H1 (cell line): ENCODE results near the gene RIPPLY3. TPM values are rescaled to one million over a fixed set of nuclear protein-coding genes. Genes with fewer than 3 reads are reported as not detected.

Source experiments
- CTCF ChIA-PET: fragments of 300-600 bp; sonication (Branson Sonifier 250); formaldehyde crosslinking; loops from one replicate; lab custom pipeline; 2021; ENCODE audit not compliant: partially characterized antibody; lab: Charles Lee
- POLR2A ChIA-PET: fragments of 300-600 bp; sonication (Branson Sonifier 250); formaldehyde crosslinking; loops from one replicate; lab custom pipeline; 2021; ENCODE audit warnings: inconsistent platforms; ENCODE audit not compliant: partially characterized antibody; lab: Charles Lee
- DNase-seq, 2 experiments: peaks; one replicate each; pipeline versions ENCODE4 v3.0.0 to v3.0.0-alpha.2; 2010 to 2022; ENCODE audit warnings: low spot score in 2 of 2, low read depth in 1 of 2, mixed read lengths in 1 of 2
- FAIRE-seq: peaks from 2 replicates; lab custom pipeline; 2011; peaks lifted over from hg19 to GRCh38; lab: Jason Lieb, UNC
- H2AFZ ChIP-seq: 2 replicates; pipeline ENCODE4 v1.8.1; 2012; ENCODE audit warnings: low read length, inconsistent platforms
- H2AK5ac ChIP-seq: 2 replicates; pipeline ENCODE4 v1.6.1; 2013; ENCODE audit warnings: low read depth, low read length
- H2BK120ac ChIP-seq: replicated peaks from 2 replicates; pipeline ENCODE3; 2013; ENCODE audit warnings: low read depth, low read length, inconsistent platforms
- H2BK12ac ChIP-seq: 2 replicates; pipeline ENCODE4 v1.6.1; 2013; ENCODE audit warnings: low read depth, low read length
- H2BK15ac ChIP-seq: 2 replicates; pipeline ENCODE4 v1.6.1; 2013; ENCODE audit warnings: low read length
- H2BK20ac ChIP-seq: 2 replicates; pipeline ENCODE4 v1.6.1; 2013; ENCODE audit warnings: low read length
- H2BK5ac ChIP-seq: 2 replicates; pipeline ENCODE4 v1.6.1; 2013; ENCODE audit warnings: low read depth, low read length
- H3K14ac ChIP-seq: 2 replicates; pipeline ENCODE4 v1.6.1; 2013; ENCODE audit warnings: inconsistent platforms; ENCODE audit not compliant: insufficient read length
- H3K18ac ChIP-seq: 2 replicates; pipeline ENCODE4 v1.6.1; 2013; ENCODE audit warnings: low read length; ENCODE audit errors: extremely low read depth
- H3K23ac ChIP-seq: 2 replicates; pipeline ENCODE4 v1.6.1; 2013; ENCODE audit warnings: inconsistent platforms; ENCODE audit not compliant: insufficient read length
- H3K23me2 ChIP-seq: 2 replicates; pipeline ENCODE4 v1.6.1; 2013; ENCODE audit warnings: low read depth, low read length
- H3K27ac ChIP-seq: 2 replicates; pipeline ENCODE4 v1.6.1; 2011; ENCODE audit warnings: low read depth, low read length, inconsistent platforms
- H3K27me3 ChIP-seq, 4 experiments: replicated peaks in 1 of 4; 1 replicate in 1 of 4; 2 replicates in 3 of 4; pipeline versions ENCODE4 v1.6.1 to v1.8.1; 2011 to 2013; ENCODE audit warnings: low read length in 3 of 4, mild to moderate bottlenecking in 3 of 4, inconsistent platforms in 2 of 4, mixed read lengths in 2 of 4, moderate library complexity in 1 of 4; ENCODE audit not compliant: control insufficient read depth in 3 of 4, insufficient read depth in 3 of 4; ENCODE audit errors: extremely low read depth in 1 of 4
- H3K36me3 ChIP-seq, 4 experiments: 2 replicates each; pipeline versions ENCODE4 v1.6.1 to v1.8.1; 2011 to 2013; ENCODE audit warnings: mild to moderate bottlenecking in 4 of 4, low read length in 3 of 4, moderate library complexity in 2 of 4, control low read depth in 1 of 4, inconsistent platforms in 1 of 4; ENCODE audit not compliant: insufficient read depth in 4 of 4, control insufficient read depth in 2 of 4
- H3K4ac ChIP-seq: replicated peaks from 2 replicates; pipeline ENCODE3; 2013; ENCODE audit warnings: low read length, low read depth, mixed read lengths, inconsistent platforms; ENCODE audit not compliant: insufficient read length
- H3K4me1 ChIP-seq, 4 experiments: replicated peaks in 1 of 4; 1 replicate in 1 of 4; 2 replicates in 3 of 4; pipeline versions ENCODE4 v1.6.1 to v1.8.1; 2011 to 2013; ENCODE audit warnings: low read length in 3 of 4, inconsistent platforms in 2 of 4, mixed read lengths in 1 of 4; ENCODE audit not compliant: insufficient read depth in 4 of 4, control insufficient read depth in 3 of 4
- H3K4me2 ChIP-seq, 2 experiments: 2 replicates each; pipeline versions ENCODE4 v1.6.1 to v1.8.1; 2011 to 2013; ENCODE audit warnings: low read depth in 2 of 2, low read length in 2 of 2, control low read depth in 1 of 2, inconsistent platforms in 1 of 2, mild to moderate bottlenecking in 1 of 2; ENCODE audit not compliant: insufficient read depth in 1 of 2
- H3K4me3 ChIP-seq, 4 experiments: fragments of 200-600, 300-600 bp in 1 of 4; sonication (generic), shearing (Covaris generic), sonication (Bioruptor Twin) in 1 of 4; 2 replicates each; pipeline versions ENCODE4 v1.5.1 to v1.8.1; 2011 to 2016; ENCODE audit warnings: low read length in 4 of 4, low read depth in 3 of 4, control low read depth in 2 of 4, inconsistent platforms in 2 of 4, mild to moderate bottlenecking in 2 of 4, mixed read lengths in 1 of 4, moderate library complexity in 1 of 4; ENCODE audit not compliant: insufficient read depth in 2 of 4; ENCODE audit errors: extremely low read depth in 1 of 4
- H3K56ac ChIP-seq: replicated peaks from 2 replicates; pipeline ENCODE3; 2013; ENCODE audit warnings: low read depth, mild to moderate bottlenecking, mixed read lengths, low read length, inconsistent platforms; ENCODE audit not compliant: insufficient read length
- H3K79me1 ChIP-seq: 2 replicates; pipeline ENCODE4 v1.6.1; 2013; ENCODE audit warnings: low read depth, low read length, control low read depth
- H3K79me2 ChIP-seq, 2 experiments: 2 replicates each; pipeline versions ENCODE4 v1.6.1 to v1.8.1; 2012 to 2013; ENCODE audit warnings: low read length in 2 of 2, mild to moderate bottlenecking in 2 of 2, inconsistent platforms in 1 of 2; ENCODE audit not compliant: insufficient read depth in 2 of 2, control insufficient read depth in 1 of 2
- H3K9ac ChIP-seq, 4 experiments: replicated peaks in 1 of 4; 1 replicate in 1 of 4; 2 replicates in 3 of 4; pipeline versions ENCODE4 v1.6.1 to v1.8.1; 2011 to 2013; ENCODE audit warnings: low read depth in 3 of 4, low read length in 3 of 4, control low read depth in 2 of 4, mild to moderate bottlenecking in 2 of 4, moderate library complexity in 2 of 4, inconsistent platforms in 1 of 4; ENCODE audit errors: extremely low read depth in 1 of 4
- H3K9me3 ChIP-seq, 2 experiments: 2 replicates each; pipeline versions ENCODE4 v1.6.1 to v1.8.1; 2012 to 2013; ENCODE audit warnings: mild to moderate bottlenecking in 2 of 2, moderate library complexity in 2 of 2, control low read depth in 1 of 2, inconsistent platforms in 1 of 2, low read depth in 1 of 2, low read length in 1 of 2, mixed read lengths in 1 of 2; ENCODE audit not compliant: insufficient read depth in 2 of 2
- H4K20me1 ChIP-seq, 2 experiments: replicated peaks in 1 of 2; 2 replicates each; pipeline versions ENCODE3 to v1.8.1; 2011 to 2013; ENCODE audit warnings: inconsistent platforms in 2 of 2, low read length in 2 of 2, mild to moderate bottlenecking in 1 of 2; ENCODE audit not compliant: insufficient read depth in 2 of 2, control insufficient read depth in 1 of 2
- H4K5ac ChIP-seq: 2 replicates; pipeline ENCODE4 v1.6.1; 2013; ENCODE audit warnings: low read length, low read depth, mixed read lengths, inconsistent platforms; ENCODE audit not compliant: insufficient read length
- H4K8ac ChIP-seq: 2 replicates; pipeline ENCODE4 v1.8.0; 2013; ENCODE audit warnings: mild to moderate bottlenecking, moderate library complexity, low read length, inconsistent platforms; ENCODE audit not compliant: insufficient read depth; ENCODE audit errors: extremely low read depth
- H4K91ac ChIP-seq: replicated peaks from 2 replicates; pipeline ENCODE3; 2013; ENCODE audit warnings: low read length, mixed read lengths, inconsistent platforms; ENCODE audit not compliant: insufficient read length
- EGR1 ChIP-seq: IDR thresholded peaks from 2 replicates; pipeline ENCODE4 v1.6.1; 2011; ENCODE audit warnings: low read depth, low read length, borderline replicate concordance
- KDM1A ChIP-seq: fragments of 200-600, 300-600 bp; sonication (generic); IDR thresholded peaks from 2 replicates; pipeline ENCODE4 v1.7.1; 2016; ENCODE audit warnings: mild to moderate bottlenecking, low read length, borderline replicate concordance
- SP4 ChIP-seq: IDR thresholded peaks from 2 replicates; pipeline ENCODE4 v1.6.1; 2012; ENCODE audit warnings: low read length, inconsistent platforms
- SRF ChIP-seq: IDR thresholded peaks from 2 replicates; pipeline ENCODE4 v1.6.1; 2011; ENCODE audit warnings: mild to moderate bottlenecking, low read depth, low read length, moderate library complexity
- YY1 ChIP-seq: IDR thresholded peaks from 2 replicates; pipeline ENCODE4 v1.6.1; 2011; ENCODE audit warnings: low read depth, mild to moderate bottlenecking, low read length
- WGBS, 2 experiments: shearing (Covaris generic) in 1 of 2; methylation state at CpG; one replicate each; pipeline versions ENCODE4 v1.1.6 to v1.1.7; 2013 to 2015; ENCODE audit warnings: low lambda C conversion rate in 2 of 2, mixed read lengths in 2 of 2, inconsistent platforms in 1 of 2, low coverage in 1 of 2, missing lambda C conversion rate in 1 of 2; ENCODE audit not compliant: insufficient replicate concordance in 2 of 2, insufficient coverage in 1 of 2, insufficient read length in 1 of 2; ENCODE audit errors: extremely low coverage in 1 of 2, missing lambda C conversion rate in 1 of 2; 5-methylcytosine and 5-hydroxymethylcytosine counted together
- polyA plus RNA-seq, 7 experiments: library from polyadenylated mRNA; depleted of rRNA in 3 of 7; stranded (reverse) in 5 of 7; unstranded in 2 of 7; fragments of >200 nt in 5 of 7; fragments of 200-250 nt in 2 of 7; gene quantifications; 1 replicate in 5 of 7; 2 replicates in 1 of 7; 4 replicates in 1 of 7; pipeline versions ENCODE4 v1.2.1 to v1.2.3, GENCODE V29; 2011 to 2013; ENCODE audit warnings: missing spikeins in 2 of 7, mixed read lengths in 2 of 7
- total RNA-seq: library from RNA; stranded (reverse); fragmentation: NEBNext Ultra II Directional; extraction: Animal tissue kit (Norgen Biotek cat#: 25700); gene quantifications from 2 replicates; pipeline ENCODE4 v1.2.1, GENCODE V29; 2021
- TF ChIP-seq, protein P1 (sequence below): IDR thresholded peaks from 2 replicates; pipeline ENCODE4 v1.6.1; 2012; ENCODE audit warnings: inconsistent platforms
- TF ChIP-seq, protein P2 (sequence below): IDR thresholded peaks from 2 replicates; pipeline ENCODE4 v1.6.1; 2012; ENCODE audit warnings: low read length, inconsistent platforms
- TF ChIP-seq, protein P3 (sequence below): IDR thresholded peaks from 2 replicates; pipeline ENCODE4 v1.6.1; 2012; ENCODE audit warnings: inconsistent platforms

RIPPLY3 gene
- total and polyA plus RNA-seq, 2 of the 8 experiments (the other 6 are each of a cell fraction or from before 2014, with no cell fraction given), result 2.0 to 2.2 TPM

DNA sequence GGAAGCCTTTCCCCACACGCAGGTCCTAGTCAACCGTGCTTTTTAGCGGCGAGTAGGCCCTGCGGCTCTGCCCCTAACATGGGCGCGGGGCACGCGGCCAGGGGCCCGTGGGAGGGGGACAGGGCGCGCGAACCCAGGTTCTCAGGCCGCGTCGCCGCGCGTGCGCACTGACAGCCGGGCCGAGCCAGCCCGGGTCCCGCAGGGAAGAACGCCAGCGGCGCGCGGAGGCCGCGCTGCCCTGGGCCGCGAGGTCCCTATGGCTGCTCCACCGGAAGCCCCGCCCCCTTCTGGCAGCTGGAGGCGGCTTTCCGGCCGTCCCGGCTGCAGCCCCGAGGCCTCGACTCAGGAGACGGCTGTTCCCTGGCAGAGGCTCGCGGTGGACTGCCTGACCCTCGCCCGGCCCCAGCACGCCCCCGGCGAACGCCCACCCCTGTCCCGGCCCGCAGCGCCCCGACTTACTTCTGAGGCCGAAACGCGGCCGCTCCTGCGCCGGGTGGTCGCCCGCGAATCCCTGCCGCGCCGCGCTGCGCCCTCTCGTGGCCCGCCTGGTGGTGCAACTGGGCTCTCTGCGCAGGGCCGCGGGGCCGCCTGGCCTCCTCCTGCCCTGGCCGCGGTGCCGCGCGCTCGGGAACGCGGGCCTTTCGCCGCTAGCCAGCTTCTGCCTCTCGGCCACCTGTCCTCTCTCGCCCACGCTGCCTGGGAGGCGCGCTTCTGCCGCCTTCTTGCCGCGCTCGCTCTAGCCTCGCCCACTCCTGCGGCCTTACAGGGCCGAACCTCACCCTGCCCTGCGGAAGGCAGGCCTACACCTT lies 16.6 kb upstream of the RIPPLY3 start:
- Histone ChIP-seq H2AK5ac (0 out of 2 replicates have a peak overlapping the region, but pooled peaks have one; percentile 65), H3K4me1 (peaks cover 3 to 16% (median 6%) of the 10 kb centered on the region in 4 experiments), H3K4me3 (peak overlapping the region; percentile 46 to 70 (median 52)), H2BK20ac (peak overlapping the region; percentile 98), H3K4me2 (peak overlapping the region; percentile 87), H3K18ac (peak overlapping the region; percentile 100), H2BK15ac (peak overlapping the region; percentile 90; the same call in 1 of the 2 replicates), H3K27me3 (peaks cover 0 to 3% (median 0%) of the 10 kb centered on the region in 4 experiments; a peak in 1 of 7 replicates), H3K23me2 (peaks cover 11% of the 10 kb centered on the region), H4K5ac (peak overlapping the region; percentile 84), H4K20me1 (no peaks in the 10 kb centered on the region), H3K23ac (no peak overlapping the region), H3K9me3 (no peaks in the 10 kb centered on the region), H2BK120ac (peak overlapping the region; percentile 62), H3K27ac (peak overlapping the region; percentile 70), H3K79me1 (no peaks in the 10 kb centered on the region), H4K8ac (peak overlapping the region; percentile 96; the same call in 1 of the 2 replicates), H3K79me2 (no peaks in the 10 kb centered on the region), H3K14ac (peak overlapping the region; percentile 79), H3K4ac (peak overlapping the region; percentile 92), H2BK12ac (peak overlapping the region; percentile 100), H3K56ac (peak overlapping the region; percentile 95), H2AFZ (peak overlapping the region; percentile 54; the same call in 1 of the 2 replicates), H3K9ac (peak overlapping the region; percentile 43 to 71 (median 57)), H3K36me3 (no peaks in the 10 kb centered on the region), H4K91ac (peak overlapping the region; percentile 95), H2BK5ac (peak overlapping the region; percentile 96; the same call in 1 of the 2 replicates)
- DNase-seq (peak; percentile 57 to 99), FAIRE-seq (no peak)
- POLR2A ChIA-PET, result interaction anchor here (0.6 to 3.0 kb wide), 12 partner anchors 11 to 356 kb away, joined by 3 to 14 read pairs (median 4); partner anchors contain the start of genes HLCS and RIPPLY3
- CTCF ChIA-PET, result interaction anchor here (0.6 to 8.6 kb wide), 14 partner anchors 9 to 157 kb away, joined by 3 to 89 read pairs (median 4); partner anchors contain the start of gene HLCS
- 3% methylated on average over 67 of the region's 97 CpGs; no CpG with 5 or more reads in 1 of the 2 experiments for WGBS, 2 experiments
- TF ChIP-seq EGR1, result peak; percentile 89
- no peak for TF ChIP-seq SRF
- TF ChIP-seq, protein P1, sequence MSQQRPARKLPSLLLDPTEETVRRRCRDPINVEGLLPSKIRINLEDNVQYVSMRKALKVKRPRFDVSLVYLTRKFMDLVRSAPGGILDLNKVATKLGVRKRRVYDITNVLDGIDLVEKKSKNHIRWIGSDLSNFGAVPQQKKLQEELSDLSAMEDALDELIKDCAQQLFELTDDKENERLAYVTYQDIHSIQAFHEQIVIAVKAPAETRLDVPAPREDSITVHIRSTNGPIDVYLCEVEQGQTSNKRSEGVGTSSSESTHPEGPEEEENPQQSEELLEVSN, result peak; percentile 97
- TF ChIP-seq SP4, result no peak
- peak; percentile 60; the same call in 1 of the 2 replicates for TF ChIP-seq YY1
- TF ChIP-seq KDM1A, result 0 out of 2 replicates have a peak, but pooled peaks have one; percentile 31
- TF ChIP-seq, protein P2, sequence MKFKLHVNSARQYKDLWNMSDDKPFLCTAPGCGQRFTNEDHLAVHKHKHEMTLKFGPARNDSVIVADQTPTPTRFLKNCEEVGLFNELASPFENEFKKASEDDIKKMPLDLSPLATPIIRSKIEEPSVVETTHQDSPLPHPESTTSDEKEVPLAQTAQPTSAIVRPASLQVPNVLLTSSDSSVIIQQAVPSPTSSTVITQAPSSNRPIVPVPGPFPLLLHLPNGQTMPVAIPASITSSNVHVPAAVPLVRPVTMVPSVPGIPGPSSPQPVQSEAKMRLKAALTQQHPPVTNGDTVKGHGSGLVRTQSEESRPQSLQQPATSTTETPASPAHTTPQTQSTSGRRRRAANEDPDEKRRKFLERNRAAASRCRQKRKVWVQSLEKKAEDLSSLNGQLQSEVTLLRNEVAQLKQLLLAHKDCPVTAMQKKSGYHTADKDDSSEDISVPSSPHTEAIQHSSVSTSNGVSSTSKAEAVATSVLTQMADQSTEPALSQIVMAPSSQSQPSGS, result no peak
- TF ChIP-seq, protein P3, sequence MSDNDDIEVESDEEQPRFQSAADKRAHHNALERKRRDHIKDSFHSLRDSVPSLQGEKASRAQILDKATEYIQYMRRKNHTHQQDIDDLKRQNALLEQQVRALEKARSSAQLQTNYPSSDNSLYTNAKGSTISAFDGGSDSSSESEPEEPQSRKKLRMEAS, result peak; percentile 74
